Stimulated activated CD4-positive, alpha-beta T cell treated with anti-CD3 and anti-CD28 coated beads, Interleukin-1b, Interleukin-23, amount 100 ng/mL, for 48 hours (primary cell): ENCODE measurements around the gene KIAA0319L.
"Not testable (repeated sequence)": the region's sequence is repeated elsewhere in the genome, so short reads cannot be mapped to it uniquely, and the experiment has no call there.

Experiments
- DNase-seq: peaks from one replicate; pipeline ENCODE4 v3.0.0-alpha.2; 2020

KIAA0319L gene

GRCh38 chr1:35557118-35557610 is at the start of gene KIAA0319L:
Gene KIAA0319L, minus strand, starts transcription at chr1:35557403. Its CDS starts 2,912 bp downstream, at chr1:35554491.
- DNase-seq, result no peak

GRCh38 chr1:35605867-35606182 is 48.6 kb upstream of the KIAA0319L start:
- no peak for DNase-seq

DNA sequence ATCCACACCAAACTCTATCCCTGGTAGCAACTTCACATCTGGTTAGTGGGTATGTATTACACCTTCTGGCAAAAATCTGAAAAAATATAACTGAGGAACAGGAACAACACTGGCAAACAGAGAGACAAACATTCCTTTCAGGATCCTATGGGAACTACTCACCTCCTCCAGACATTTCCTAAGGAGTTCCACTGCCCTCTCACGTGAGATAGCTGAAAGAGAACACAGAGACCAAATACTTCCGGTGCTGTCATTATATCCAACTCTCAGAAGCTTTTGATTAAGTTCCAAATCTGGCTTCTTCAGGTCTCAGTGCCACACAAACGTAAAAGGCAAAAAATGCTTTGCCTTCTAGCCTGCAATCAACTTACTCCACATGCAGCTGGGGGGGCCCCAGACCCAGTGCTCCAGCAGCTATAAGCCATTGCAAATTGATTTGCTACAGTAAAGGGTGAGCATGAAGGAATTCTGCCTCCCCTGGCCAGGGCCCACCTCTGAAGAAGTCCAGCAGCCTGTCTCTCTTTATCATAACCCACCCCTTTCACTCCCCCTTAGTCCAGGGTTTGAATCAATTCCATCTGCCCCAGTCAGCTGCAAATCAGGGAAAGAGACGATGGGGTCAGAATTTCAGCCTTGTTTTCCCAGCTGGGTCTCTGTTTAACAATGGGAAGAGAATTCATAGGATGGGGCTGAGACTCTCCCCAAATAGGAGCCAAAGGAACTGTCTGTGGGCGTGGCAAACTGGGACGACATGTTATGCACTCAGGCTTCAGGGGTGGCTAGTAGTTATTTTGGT is 48.1 kb upstream of the KIAA0319L start:
- DNase-seq, result no peak

GRCh38 chr1:35603941-35604340 is 46.7 kb upstream of the KIAA0319L start:
- DNase-seq, result no peak

GRCh38 chr1:35603468-35603867 is 46.3 kb upstream of the KIAA0319L start:
- no peak for DNase-seq

- DNase-seq, result no peak
Observed at GRCh38 chr1:35600593-35600992, 43.4 kb upstream of the KIAA0319L start.

GRCh38 chr1:35599411-35599810 is 42.2 kb upstream of the KIAA0319L start:
- no peak for DNase-seq

GRCh38 chr1:35598895-35599294 is 41.7 kb upstream of the KIAA0319L start:
- DNase-seq, result no peak

GRCh38 chr1:35597870-35598269 is 40.7 kb upstream of the KIAA0319L start:
- no peak for DNase-seq

GRCh38 chr1:35595684-35596083 is 38.5 kb upstream of the KIAA0319L start:
- no peak for DNase-seq

DNA sequence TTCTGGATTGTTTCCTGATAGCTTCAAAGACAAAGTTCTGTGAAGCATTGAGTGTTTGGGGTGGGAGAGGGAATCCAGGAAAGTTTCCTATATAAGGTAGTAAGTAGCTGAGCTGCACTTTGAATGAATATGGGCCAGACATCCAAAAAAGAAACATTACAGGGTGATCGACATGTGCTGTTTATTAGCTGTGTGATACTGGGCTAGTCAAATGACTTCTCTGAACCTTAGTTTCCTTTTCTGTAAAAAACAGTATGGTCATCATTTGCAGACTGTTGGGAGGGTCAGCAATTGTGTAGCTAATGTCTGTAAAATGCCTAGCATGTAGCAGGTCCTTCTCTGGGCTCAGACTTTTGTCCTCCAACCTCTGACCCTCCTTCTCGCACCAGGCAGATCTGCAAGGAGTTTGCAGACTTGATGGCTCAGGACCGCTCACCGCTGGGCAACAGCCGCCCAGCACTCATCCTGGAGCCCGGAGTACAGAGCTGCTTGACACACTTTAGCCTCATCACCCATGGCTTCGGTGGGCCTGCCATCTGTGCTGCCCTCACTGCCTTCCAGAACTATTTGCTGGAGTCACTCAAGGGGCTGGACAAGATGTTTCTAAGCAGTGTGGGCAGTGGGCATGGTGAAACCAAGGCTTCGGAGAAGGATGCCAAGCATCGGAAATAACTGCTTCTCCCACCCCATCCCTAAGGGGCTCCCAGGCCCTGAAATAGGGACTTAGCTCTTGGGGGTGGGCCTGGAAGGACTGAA is 37.0 kb upstream of the KIAA0319L start:
- no peak for DNase-seq

- no peak for DNase-seq
Observed at GRCh38 chr1:35592991-35593769, 36.0 kb upstream of the KIAA0319L start.

DNA sequence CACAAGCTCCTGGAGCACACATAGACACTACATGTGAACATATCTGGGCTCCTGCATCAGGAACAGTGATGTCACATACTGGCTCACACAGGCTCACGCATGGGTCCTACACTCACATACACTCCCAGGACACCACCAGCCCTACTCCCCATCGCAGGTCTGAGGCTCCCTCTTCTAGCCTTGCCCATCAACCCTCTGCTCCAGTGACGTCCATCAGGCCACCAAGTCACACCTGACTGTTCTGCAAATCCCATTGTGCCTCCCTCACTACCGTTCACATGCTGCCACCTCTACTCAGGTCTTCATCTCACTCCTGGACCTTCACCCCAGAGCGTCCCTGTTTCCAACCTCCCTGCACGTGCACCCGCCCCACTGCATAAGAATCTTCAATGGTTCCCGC is 34.0 kb upstream of the KIAA0319L start:
- DNase-seq, result no peak

DNA sequence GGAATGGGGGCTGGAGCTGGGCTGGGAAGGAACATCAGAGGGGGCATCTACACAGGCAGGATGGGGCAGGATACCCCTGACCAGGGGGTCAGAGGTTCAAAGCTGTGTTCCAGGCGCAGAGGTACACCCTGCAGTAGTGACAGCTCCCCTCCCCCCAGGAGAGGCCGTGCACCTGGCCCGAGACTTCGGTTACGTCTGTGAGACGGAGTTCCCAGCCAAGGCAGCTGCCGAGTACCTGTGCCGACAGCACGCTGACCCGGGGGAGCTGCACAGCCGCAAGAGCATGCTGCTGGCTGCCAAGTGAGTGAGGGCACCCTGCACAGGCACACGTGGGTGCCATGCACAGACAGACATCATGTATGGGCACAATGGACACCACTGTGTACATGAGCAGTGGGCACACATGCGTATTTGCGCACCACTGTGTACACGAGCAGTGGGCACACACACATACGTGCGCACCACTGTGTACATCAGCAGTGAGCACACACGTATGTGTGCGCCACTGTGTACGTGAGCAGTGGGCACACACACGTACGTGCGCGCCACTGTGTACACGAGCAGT is 33.4 kb upstream of the KIAA0319L start:
- no peak for DNase-seq

DNA sequence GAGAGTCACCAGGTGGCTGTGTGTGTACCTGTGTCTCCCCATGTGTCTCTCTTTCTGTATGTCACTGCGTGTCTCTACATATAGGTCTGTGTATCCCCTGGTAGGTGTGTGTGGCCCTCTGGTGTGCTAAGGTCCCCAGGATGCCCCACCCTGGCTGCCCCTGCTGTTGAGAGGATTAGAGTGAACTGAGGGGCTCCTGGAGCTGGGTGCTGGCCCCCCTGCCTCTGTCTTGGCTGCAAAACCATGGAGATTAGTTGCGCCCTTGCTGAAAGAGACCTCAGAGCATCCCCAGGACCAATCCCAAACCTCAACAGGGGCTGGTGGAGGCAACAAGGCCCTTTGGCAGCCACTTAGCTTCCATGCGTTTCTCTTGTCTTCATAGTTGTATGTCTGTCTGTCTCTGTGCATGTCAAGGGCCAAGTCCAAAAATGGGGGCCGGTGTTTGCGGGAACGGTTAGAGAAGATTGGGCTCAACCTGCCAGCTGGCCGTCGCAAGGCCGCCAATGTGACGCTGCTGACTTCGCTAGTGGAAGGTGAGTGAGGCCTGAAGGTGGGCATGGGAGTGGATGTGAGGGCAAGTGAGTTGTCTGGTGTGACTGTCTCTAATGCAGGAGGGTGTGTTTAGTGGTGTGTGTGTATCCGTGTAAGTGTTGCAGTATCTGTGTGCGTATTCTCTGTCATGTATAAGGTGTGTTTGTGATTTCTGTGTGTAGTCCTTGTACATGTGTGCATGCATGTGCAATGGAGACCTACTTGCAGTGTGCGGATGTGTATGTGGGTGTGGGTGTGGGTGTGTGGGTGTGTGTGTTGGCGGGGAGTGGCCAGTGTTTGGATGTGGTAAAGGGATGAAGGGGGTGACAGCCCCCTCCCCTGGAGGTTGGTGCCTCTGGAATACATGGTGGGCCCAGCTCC is 32.6 kb upstream of the KIAA0319L start:
- DNase-seq, result no peak

DNA sequence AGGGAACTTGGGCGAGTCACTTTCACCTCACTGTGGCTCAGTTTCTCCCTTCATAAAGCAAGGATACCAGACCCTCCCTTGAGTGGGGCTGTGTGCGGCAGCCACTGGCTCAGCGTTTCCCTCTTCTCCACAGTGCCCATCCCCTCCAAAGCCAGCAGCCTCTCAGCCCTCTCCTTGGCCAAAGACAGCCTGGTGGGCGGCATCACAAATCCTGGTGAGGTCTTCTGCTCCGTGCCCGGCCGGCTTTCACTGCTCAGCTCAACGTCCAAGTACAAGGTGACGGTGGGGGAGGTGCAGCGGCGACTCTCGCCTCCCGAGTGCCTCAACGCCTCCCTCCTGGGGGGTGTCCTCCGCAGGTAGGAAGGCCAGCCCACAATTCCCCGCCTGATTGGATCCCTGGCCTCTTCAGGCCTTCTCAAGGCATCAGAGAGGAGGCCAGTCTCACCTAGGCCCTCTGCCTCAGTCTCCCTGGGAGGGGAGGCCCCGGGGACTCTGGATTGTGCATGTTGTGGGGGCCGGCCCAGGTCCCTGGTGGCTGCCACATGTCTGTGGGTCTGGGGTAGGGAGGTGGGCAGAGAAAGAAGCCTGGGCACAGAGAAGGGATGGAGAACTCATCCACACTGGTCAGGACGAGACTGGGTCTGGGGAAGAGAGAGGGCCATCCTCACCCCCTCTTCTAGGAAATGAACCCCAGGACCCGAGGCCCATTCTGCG is 31.2 kb upstream of the KIAA0319L start:
- DNase-seq, result no peak

DNA sequence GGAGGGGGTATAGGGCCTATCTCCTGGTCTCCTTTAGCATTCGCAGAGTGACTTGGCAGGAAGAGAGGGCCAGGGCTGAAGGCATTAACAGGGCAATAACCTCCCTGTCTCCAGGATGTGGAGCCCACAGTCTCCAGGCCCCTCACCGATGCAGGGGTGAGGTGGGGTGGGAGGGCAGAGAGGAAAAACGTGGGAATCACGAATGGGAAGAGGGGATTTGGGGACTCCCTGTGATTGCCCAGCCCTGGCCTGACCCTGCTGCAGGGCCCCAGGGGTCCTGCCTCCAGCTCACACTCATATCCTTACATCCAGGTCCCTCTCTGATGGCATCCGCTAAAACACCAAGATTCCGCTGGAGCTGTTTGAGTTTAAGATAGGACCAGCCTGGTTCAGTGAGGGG is 30.5 kb upstream of the KIAA0319L start:
- no peak for DNase-seq

- no peak for DNase-seq
Observed at GRCh38 chr1:35586808-35587207, 29.6 kb upstream of the KIAA0319L start.

- DNase-seq, result not testable (repeated sequence)
Observed at GRCh38 chr1:35585805-35586204, 28.6 kb upstream of the KIAA0319L start.

DNA sequence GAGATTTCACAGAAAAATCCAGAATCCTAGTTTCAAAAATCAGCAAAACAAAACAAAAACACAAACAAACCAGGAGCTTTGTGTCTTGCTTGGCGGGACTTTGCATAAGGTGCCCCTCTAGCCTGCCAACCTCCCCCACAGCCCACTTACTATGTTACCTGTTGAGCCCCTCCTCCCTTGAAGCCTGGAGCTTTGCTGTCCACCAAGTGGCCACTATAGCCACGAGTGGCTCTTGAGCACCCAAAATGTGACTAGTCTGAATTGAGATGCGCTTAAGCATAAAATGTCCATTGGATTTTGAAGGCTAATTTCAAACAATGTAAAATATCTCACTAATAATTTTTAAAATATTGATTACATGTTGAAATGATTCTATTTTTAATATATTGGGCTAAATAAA is 28.1 kb upstream of the KIAA0319L start:
- no peak for DNase-seq

DNA sequence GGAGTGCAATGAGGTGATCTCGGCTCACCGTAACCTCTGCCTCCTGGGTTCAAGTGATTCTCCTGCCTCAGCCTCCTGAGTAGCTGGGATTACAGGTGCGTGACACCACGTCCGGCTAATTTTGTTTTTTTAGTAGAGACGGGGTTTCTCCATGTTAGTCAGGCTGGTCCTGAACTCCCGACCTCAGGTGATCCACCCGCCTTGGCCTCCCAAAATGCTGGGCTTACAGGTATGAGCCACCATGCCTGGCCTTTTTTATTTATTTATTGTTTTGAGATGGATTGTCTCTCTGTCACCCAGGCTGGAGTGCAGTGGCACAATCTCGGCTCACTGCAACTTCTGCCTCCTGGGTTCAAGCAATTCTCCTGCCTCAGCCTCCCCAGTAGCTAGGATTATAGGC is 24.4 kb upstream of the KIAA0319L start:
- not testable (repeated sequence) for DNase-seq
